HL-60 (cell line): ENCODE results near the gene GYG1.

Experiments used
- GABPA ChIP-seq: IDR thresholded peaks from 2 replicates; pipeline ENCODE4 v1.6.1; 2012; ENCODE audit warnings: low read depth
- POLR2AphosphoS5 ChIP-seq: IDR thresholded peaks from 2 replicates; pipeline ENCODE4 v1.6.1; 2012; ENCODE audit warnings: low read depth
- SPI1 ChIP-seq: IDR thresholded peaks from 2 replicates; pipeline ENCODE4 v1.6.1; 2012; ENCODE audit warnings: low read depth, mild to moderate bottlenecking, borderline replicate concordance
- TF ChIP-seq, protein P1 (sequence below): IDR thresholded peaks from one replicate; pipeline ENCODE4 v1.5.1; 2011; ENCODE audit warnings: low read length, control low read depth, inconsistent platforms; ENCODE audit not compliant: insufficient read depth

DNA sequence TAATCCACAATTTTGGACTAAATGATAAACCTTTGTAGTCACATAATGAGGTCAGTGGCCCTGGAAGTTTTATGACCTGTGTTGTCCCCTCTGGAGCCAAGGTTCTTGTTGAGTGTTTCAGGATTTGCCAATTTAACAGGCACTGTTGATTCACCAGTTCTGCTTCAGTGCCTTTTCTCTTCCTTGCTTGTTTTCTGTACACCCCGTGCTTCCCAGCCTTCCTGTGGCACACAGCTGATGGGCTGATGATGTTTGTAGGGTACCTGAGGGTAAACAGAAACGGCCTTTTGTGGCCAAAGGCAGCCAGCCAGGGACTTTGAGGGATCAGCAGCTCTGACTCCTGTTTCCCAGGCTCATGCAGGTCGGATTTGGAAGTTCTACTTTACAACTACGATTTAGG, 13.3 kb downstream of the GYG1 start:
- TF ChIP-seq SPI1 = no peak
- TF ChIP-seq, protein P1, sequence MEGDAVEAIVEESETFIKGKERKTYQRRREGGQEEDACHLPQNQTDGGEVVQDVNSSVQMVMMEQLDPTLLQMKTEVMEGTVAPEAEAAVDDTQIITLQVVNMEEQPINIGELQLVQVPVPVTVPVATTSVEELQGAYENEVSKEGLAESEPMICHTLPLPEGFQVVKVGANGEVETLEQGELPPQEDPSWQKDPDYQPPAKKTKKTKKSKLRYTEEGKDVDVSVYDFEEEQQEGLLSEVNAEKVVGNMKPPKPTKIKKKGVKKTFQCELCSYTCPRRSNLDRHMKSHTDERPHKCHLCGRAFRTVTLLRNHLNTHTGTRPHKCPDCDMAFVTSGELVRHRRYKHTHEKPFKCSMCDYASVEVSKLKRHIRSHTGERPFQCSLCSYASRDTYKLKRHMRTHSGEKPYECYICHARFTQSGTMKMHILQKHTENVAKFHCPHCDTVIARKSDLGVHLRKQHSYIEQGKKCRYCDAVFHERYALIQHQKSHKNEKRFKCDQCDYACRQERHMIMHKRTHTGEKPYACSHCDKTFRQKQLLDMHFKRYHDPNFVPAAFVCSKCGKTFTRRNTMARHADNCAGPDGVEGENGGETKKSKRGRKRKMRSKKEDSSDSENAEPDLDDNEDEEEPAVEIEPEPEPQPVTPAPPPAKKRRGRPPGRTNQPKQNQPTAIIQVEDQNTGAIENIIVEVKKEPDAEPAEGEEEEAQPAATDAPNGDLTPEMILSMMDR = no peak
- TF ChIP-seq POLR2AphosphoS5 = no peak
- TF ChIP-seq GABPA = no peak
